HG02943 (cell line): ENCODE measurements around the gene PLEKHJ1.

Source experiments
- ATAC-seq: cut with Tn5 transposase; IDR thresholded peaks from one replicate; pipeline ENCODE4 v1.9.1; 2021; ENCODE audit warnings: mild to moderate bottlenecking, low read depth, moderate library complexity; ENCODE audit not compliant: unreplicated experiment

Gene PLEKHJ1

DNA sequence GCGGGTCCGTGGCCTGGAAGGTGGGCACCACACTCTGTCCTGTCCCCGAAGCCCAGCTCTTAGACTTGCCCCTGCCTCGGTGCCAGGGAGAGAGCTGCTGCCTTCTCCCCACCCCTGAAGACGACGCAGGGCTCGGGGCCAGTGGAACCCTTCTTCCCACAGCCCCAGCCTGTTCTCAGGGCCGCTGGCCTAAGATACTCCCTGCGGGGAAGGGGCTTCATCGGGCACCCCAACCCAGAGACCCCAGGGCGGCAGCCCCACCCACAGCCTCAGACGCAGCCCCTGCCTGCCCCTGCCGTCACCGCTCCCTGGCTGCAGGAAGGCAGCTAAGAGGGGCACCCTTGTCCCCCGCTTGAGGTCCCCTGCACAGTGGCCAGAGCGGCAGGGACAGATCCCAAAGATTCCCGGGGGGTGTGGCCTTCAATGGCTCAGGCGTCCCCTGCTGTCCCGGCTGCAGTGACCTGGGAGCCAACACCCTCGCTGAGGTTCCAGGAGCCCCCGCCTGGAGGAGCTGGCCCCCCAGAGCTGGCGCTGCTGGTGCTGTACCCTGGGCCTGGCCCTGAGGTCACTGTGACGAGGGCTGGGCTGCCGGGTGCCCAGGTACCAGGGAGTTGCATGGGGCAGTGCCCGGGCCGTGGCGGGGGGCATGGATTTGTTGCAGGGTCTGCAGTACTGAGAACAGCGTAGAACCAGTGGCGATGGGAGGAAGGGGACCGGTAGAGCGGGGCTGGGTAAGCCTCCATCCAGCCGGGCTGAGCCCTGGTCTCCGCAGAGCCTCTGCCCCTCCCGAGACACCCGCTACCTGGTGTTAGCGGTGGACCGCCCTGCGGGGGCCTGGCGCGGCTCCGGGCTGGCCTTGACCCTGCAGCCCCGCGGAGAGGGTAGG lies 14.0 kb upstream of the PLEKHJ1 start:
- ATAC-seq: no peak

DNA sequence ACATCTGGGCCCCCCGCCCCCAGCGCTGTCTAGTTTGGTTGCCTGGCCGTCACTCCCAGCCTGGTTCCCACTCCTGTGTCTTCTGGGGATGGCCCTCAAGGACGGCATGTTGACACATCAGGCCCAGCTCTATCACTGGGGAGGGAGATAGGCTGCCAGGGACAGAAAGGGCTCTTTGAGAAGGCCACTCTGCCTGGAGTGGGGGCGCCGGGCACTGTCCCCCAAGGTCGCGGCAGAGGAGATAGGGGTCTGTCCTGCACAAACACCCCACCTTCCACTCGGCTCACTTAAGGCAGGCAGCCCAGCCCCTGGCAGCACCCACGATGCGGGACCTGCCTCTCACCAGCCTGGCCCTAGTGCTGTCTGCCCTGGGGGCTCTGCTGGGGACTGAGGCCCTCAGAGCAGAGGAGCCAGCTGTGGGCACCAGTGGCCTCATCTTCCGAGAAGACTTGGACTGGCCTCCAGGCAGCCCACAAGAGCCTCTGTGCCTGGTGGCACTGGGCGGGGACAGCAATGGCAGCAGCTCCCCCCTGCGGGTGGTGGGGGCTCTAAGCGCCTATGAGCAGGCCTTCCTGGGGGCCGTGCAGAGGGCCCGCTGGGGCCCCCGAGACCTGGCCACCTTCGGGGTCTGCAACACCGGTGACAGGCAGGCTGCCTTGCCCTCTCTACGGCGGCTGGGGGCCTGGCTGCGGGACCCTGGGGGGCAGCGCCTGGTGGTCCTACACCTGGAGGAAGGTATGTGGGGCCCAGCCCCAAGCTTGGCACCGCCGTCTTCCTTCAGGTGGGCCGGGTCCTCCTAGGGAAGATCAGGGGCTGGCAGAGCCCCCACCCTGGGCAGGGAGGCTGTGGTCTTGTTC lies 13.1 kb upstream of the PLEKHJ1 start, which contains the start of gene AMH:
AMH (plus strand) TSS at position 314 of the 857 bp plus-strand sequence; CDS start at position 324, 10 bp downstream.
- no peak for ATAC-seq

- no peak for ATAC-seq
These were observed 12.2 kb upstream of the PLEKHJ1 start for GRCh38 chr19:2248136-2249009.

- ATAC-seq: no peak
These were observed 11.4 kb upstream of the PLEKHJ1 start for GRCh38 chr19:2247433-2248101.

DNA sequence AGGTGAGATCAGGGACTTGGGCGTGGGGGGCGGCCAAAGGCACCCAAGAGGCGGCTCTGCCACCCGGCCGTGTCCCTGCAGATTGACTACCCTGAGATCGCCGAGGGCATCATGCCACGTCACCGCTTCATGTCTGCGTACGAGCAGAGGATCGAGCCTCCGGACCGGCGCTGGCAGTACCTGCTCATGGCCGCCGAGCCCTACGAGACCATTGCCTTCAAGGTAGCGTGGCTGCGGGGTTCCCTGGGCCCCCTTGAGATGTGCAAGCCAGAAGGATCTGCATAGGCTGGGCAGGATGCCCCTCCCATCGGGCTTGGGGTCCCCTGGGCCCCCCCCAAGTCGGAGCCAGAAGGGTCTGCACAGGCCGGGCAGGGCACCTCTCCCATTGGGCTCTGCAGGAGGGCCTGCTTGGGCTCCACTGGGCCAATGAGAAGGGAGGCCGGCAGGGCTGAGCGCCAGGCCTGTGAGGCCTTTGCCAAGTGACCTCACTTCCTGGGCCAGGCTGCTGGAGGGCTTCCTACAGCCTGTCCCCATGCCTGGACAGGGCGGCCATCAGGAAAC lies 10.8 kb upstream of the PLEKHJ1 start:
- no peak for ATAC-seq

GRCh38 chr19:2246014-2246620 lies 10.0 kb upstream of the PLEKHJ1 start:
- ATAC-seq: no peak

GRCh38 chr19:2245273-2245672 lies 9.1 kb upstream of the PLEKHJ1 start:
- no peak for ATAC-seq

- no peak for ATAC-seq
These were observed 8.4 kb upstream of the PLEKHJ1 start for GRCh38 chr19:2244486-2244885.

DNA sequence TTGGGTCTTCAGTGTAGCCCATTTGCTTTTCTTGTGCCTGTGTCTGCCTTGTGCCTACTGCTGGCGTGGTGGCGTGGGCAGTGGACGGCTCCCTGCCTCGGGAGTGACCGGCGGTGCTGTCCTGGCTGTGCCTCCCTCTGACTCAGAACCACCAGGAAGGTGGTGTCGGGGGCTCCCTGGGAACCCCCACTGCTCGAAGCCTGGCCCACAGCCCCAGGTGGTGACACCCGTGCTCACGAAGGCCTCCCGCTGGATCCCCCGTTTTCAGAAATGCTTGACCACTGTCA lies 7.9 kb upstream of the PLEKHJ1 start:
- no peak for ATAC-seq

- ATAC-seq: no peak
These were observed 7.4 kb upstream of the PLEKHJ1 start for GRCh38 chr19:2243274-2244124.

DNA sequence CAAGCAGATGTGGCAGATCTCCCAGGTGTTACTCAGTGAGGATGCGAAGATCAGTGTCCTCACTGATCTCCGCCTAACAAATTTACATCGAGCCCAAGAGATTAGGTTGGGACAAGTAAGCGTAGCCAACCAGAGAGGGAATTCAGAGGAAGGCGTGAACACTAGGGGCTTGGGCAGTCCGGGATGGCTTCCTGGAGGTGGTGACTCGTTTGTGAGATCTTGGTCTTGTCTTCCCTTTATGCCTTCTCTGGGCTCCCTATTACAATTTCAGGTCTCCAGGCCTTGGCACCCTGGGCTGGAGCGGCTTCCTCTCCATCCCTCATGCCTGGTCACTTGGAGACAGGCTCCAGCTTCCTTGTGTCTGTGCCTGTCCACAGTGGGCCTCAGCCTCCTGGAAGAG lies 6.7 kb upstream of the PLEKHJ1 start:
- no peak for ATAC-seq

GRCh38 chr19:2242092-2242537 lies 6.0 kb upstream of the PLEKHJ1 start:
- ATAC-seq: no peak

GRCh38 chr19:2240881-2241760 lies 5.0 kb upstream of the PLEKHJ1 start:
- no peak for ATAC-seq

GRCh38 chr19:2239771-2240770 lies 3.9 kb upstream of the PLEKHJ1 start:
- ATAC-seq: no peak

DNA sequence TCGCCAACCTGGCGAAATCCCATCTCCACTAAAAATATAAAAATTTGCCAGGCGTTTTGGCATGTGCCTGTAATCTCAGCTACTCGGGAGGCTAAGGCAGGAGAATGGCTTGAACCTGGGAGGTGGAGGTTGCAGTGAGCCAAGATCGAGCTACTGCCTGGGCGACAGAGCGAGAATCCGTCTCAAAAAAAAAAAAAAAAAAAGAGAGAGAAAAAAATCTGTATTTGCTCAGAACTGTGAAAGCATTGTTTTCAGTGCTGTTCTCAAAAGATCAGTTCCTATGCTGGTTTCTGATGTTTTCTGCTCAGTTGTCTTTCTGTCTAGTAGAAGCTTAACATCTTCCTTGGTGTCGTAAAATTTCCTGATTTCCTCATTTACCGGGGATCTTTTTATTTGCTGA lies 3.0 kb upstream of the PLEKHJ1 start:
- ATAC-seq: no peak

- ATAC-seq: no peak
These were observed 1.7 kb upstream of the PLEKHJ1 start for GRCh38 chr19:2237869-2238153.
